NB4 (cell line): Measurements from ENCODE around the gene WDR76.

Experiments used
- DNase-seq: peaks from one replicate; pipeline ENCODE4 v3.0.0; 2010; ENCODE audit warnings: low read depth
- H3K4me3 ChIP-seq: one replicate; pipeline ENCODE4 v1.5.1; 2011; ENCODE audit warnings: mild to moderate bottlenecking, low read depth, low read length, moderate library complexity
- CTCF ChIP-seq: IDR thresholded peaks from one replicate; pipeline ENCODE4 v1.5.1; 2012; ENCODE audit warnings: low read depth, low read length
- MAX ChIP-seq: IDR thresholded peaks from 2 replicates; pipeline ENCODE4 v1.6.1; 2011; ENCODE audit warnings: low read depth, low read length
- MYC ChIP-seq: IDR thresholded peaks from 2 replicates; pipeline ENCODE4 v1.6.1; 2011; ENCODE audit warnings: low read depth, low read length
- POLR2A ChIP-seq: IDR thresholded peaks from 2 replicates; pipeline ENCODE4 v1.6.1; 2011; ENCODE audit warnings: mild to moderate bottlenecking; ENCODE audit not compliant: insufficient read length; ENCODE audit errors: extremely low read depth

WDR76 gene

GRCh38 chr15:43826508-43827341 is at the start of gene WDR76:
Gene WDR76 (plus strand): TSS chr15:43827002. CDS start chr15:43827033, 31 bp downstream.
- H3K4me3 ChIP-seq = peak within 1 kb of the TSS; percentile 95
- TF ChIP-seq MYC = no peak
- no peak for TF ChIP-seq MAX
- peak; percentile 42 for TF ChIP-seq POLR2A
- no peak for TF ChIP-seq CTCF
- peak; percentile 96 for DNase-seq

GRCh38 chr15:43777267-43777914 is 49.4 kb upstream of the WDR76 start:
- DNase-seq = peak; percentile 86
- peak; percentile 50 for TF ChIP-seq CTCF
- TF ChIP-seq MAX = peak; percentile 90
- TF ChIP-seq POLR2A = peak; percentile 46
- peak; percentile 91 for TF ChIP-seq MYC
- H3K4me3 ChIP-seq = peak overlapping the region; percentile 74

DNA sequence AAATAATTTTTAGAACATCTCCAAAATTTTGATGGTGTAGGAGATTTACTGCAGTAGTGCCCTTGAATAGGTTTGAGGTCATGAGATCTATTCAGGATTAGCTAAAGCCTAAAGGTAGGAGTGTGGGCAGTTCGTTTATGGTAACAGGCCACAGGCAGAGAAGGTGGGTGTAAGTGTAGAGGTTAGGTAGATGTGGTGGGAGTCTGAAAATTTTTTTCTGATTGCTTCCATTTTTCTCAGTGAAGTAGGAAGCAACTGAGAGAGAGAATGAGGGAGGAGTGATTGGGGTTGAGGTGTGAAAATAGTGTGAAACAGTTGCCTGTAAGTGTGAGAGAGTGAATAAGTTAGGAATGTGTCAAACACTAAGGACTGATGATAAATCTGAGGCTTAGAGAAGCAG is 47.8 kb upstream of the WDR76 start:
- no peak overlapping the region for H3K4me3 ChIP-seq
- no peak for DNase-seq
- TF ChIP-seq POLR2A = no peak
- TF ChIP-seq MYC = no peak
- no peak for TF ChIP-seq MAX
- TF ChIP-seq CTCF = no peak

DNA sequence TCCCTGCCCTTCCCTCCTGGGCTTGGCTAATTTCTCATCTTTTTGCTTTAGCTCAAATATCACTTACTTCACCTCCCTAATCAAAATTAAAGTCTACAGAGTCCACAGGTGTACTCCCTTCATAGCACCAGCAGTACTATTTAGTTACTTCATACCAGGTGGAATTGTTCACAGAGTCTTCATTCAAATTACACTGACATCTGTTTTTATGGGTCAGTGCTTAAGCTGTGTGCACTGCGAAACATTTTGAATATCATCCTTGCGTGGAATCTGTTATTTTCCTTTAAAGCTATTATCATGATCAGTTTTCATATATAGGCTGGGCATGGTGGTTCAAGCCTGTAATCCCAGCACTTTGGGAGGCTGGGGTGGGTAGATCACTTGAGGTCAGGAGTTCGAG is 37.4 kb upstream of the WDR76 start:
- no peak for DNase-seq
- TF ChIP-seq POLR2A (no peak), MAX (no peak), MYC (no peak), CTCF (no peak)
- H3K4me3 ChIP-seq = no peak overlapping the region

DNA sequence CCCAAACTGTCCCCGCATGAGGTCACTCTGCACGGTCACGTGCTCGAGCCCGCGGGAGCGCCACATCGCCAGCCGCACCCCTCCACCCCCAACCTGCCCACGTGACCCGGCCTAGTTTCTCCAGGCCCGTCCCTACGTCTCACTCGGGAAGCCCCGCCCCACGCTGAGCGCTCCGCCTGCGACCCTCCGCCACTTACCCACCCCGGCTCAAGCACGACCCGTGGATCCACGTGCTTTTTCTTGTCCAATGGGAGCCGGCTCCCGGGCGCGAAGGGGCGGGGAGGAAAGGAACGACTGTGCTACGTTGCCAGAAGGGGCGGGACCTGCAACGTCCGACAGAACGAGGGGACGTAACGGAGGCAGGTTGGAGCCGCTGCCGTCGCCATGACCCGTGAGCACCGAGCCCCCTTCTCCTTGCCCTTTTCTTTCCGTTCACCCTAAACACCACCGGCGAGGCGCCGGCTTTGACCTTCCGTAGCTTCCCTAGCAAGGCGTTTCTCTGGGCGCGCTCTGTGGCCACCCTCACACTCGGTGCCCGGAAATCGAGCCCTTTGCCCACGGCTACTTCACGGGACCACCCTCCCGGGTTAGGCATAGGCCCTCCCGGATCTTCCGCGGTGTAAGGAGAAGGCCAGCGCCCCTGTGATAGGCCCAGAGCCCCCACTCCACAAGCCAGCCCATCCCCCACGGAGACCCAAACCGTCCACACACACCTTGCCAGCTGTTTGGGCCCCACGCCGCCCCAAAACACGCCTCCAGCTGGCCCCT is 34.6 kb upstream of the WDR76 start, which contains the start of gene SERF2:
Gene SERF2, plus strand, starts transcription at position 328 of the 768 bp plus-strand sequence. Its CDS starts 57 bp downstream, at position 385.
- peak; percentile 100 for TF ChIP-seq MAX
- no peak for TF ChIP-seq CTCF
- peak; percentile 96 for TF ChIP-seq POLR2A
- TF ChIP-seq MYC = peak; percentile 98
- peak within 1 kb of the TSS; percentile 95 for H3K4me3 ChIP-seq
- peak; percentile 100 for DNase-seq
